Mesothelial cell of epicardium (in vitro differentiated cells): ENCODE measurements around the gene ZNF524. TPM values are rescaled to one million over a fixed set of nuclear protein-coding genes. Genes with fewer than 3 reads are reported as not detected.
"Not testable (repeated sequence)": the region's sequence is repeated elsewhere in the genome, so short reads cannot be mapped to it uniquely, and the experiment has no call there.

ENCODE experiments used
- DNase-seq, 2 experiments: peaks; one replicate each; pipeline ENCODE4 v3.0.0; 2021; ENCODE audit warnings: low spot score in 2 of 2; ENCODE audit not compliant: unreplicated experiment in 2 of 2
- H3K27ac Mint-ChIP-seq: 2 replicates; pipeline ENCODE4 v1.8.0; 2021; ENCODE audit warnings: mixed read lengths
- H3K27me3 Mint-ChIP-seq: 2 replicates; pipeline ENCODE4 v1.8.0; 2021; ENCODE audit warnings: low read depth, mixed read lengths
- H3K36me3 Mint-ChIP-seq: 2 replicates; pipeline ENCODE4 v1.8.0; 2021; ENCODE audit warnings: mixed read lengths
- H3K4me1 Mint-ChIP-seq: 2 replicates; pipeline ENCODE4 v1.8.0; 2021; ENCODE audit warnings: mixed read lengths
- H3K4me3 Mint-ChIP-seq: 2 replicates; pipeline ENCODE4 v1.8.0; 2021; ENCODE audit warnings: mild to moderate bottlenecking, moderate library complexity, mixed read lengths
- H3K9me3 Mint-ChIP-seq: 2 replicates; pipeline ENCODE4 v1.8.0; 2021; ENCODE audit warnings: mixed read lengths
- CTCF ChIP-seq: fragments of 200-600 bp; sonication (generic); IDR thresholded peaks from one replicate; pipeline ENCODE4 v1.5.0; 2021; ENCODE audit warnings: antibody characterized with exemption; ENCODE audit not compliant: unreplicated experiment
- total RNA-seq: library from RNA; stranded (reverse); gene quantifications from 3 replicates; pipeline ENCODE4 v1.2.1, GENCODE V29; 2021

Gene ZNF524
- total RNA-seq, 1 donor from 2014 or later = 7.4 TPM

- no peaks in the 10 kb centered on the region for H3K9me3 Mint-ChIP-seq
- no peak for TF ChIP-seq CTCF
- H3K4me1 Mint-ChIP-seq = peaks cover 7% of the 10 kb centered on the region
- H3K36me3 Mint-ChIP-seq = no peaks in the 10 kb centered on the region
- DNase-seq = no peak
- no peak overlapping the region for H3K27ac Mint-ChIP-seq
- no peak overlapping the region for H3K4me3 Mint-ChIP-seq
- peaks cover 6% of the 10 kb centered on the region for H3K27me3 Mint-ChIP-seq
Measured at GRCh38 chr19:55567708-55568328, 32.3 kb upstream of the ZNF524 start.

- H3K9me3 Mint-ChIP-seq, DNase-seq, H3K27me3 Mint-ChIP-seq, H3K4me3 Mint-ChIP-seq, H3K4me1 Mint-ChIP-seq, H3K27ac Mint-ChIP-seq, H3K36me3 Mint-ChIP-seq: not testable (repeated sequence)
Measured at GRCh38 chr19:55569477-55569876, 30.6 kb upstream of the ZNF524 start.

GRCh38 chr19:55573929-55574328, 26.2 kb upstream of the ZNF524 start:
- peaks cover 17% of the 10 kb centered on the region for H3K36me3 Mint-ChIP-seq
- not testable (repeated sequence) for H3K27ac Mint-ChIP-seq, H3K9me3 Mint-ChIP-seq, H3K27me3 Mint-ChIP-seq, H3K4me3 Mint-ChIP-seq, DNase-seq, H3K4me1 Mint-ChIP-seq

- no peak for TF ChIP-seq CTCF
- peaks cover 19% of the 10 kb centered on the region for H3K4me1 Mint-ChIP-seq
- H3K27ac Mint-ChIP-seq = peak overlapping the region; percentile 6
Measured at GRCh38 chr19:55576746-55577145, 23.3 kb upstream of the ZNF524 start.

GRCh38 chr19:55578031-55578760, 21.9 kb upstream of the ZNF524 start:
- Mint-ChIP-seq H3K4me3 (no peak overlapping the region), H3K9me3 (no peaks in the 10 kb centered on the region), H3K27ac (no peak overlapping the region), H3K27me3 (no peaks in the 10 kb centered on the region), H3K4me1 (peaks cover 24% of the 10 kb centered on the region), H3K36me3 (peaks cover 22% of the 10 kb centered on the region)
- DNase-seq = no peak
- TF ChIP-seq CTCF = no peak

More at GRCh38 chr19:55576746-55577145, 23.3 kb upstream of the ZNF524 start:
- Mint-ChIP-seq H3K4me3 (peak overlapping the region; percentile 50), H3K27me3 (no peaks in the 10 kb centered on the region), H3K36me3 (peaks cover 22% of the 10 kb centered on the region), H3K9me3 (no peaks in the 10 kb centered on the region)
- DNase-seq = no peak

GRCh38 chr19:55578761-55579747, 21.0 kb upstream of the ZNF524 start:
- Mint-ChIP-seq H3K27me3 (no peaks in the 10 kb centered on the region), H3K4me3 (peak overlapping the region; percentile 90), H3K4me1 (peaks cover 24% of the 10 kb centered on the region), H3K36me3 (peaks cover 22% of the 10 kb centered on the region), H3K9me3 (no peaks in the 10 kb centered on the region), H3K27ac (peak overlapping the region; percentile 96)
- no peak for TF ChIP-seq CTCF
- DNase-seq = no peak
